Measurements from ENCODE around the gene RPS6KA2.

RPS6KA2 gene

GRCh38 chr6:166627033-166627874, at the start of gene RPS6KA2:
TSS of gene RPS6KA2 (minus strand) at chr6:166627251. CDS start at chr6:166627019, 232 bp downstream.
- peak; percentile 100 for DNase-seq (ENCODE audit: low spot score)

- no peak for DNase-seq (ENCODE audit: low spot score)
Observed at GRCh38 chr6:166676270-166676860, 49.3 kb upstream of the RPS6KA2 start.

GRCh38 chr6:166675736-166676135, 48.7 kb upstream of the RPS6KA2 start:
- no peak for DNase-seq (ENCODE audit: low spot score)

GRCh38 chr6:166673309-166673708, 46.3 kb upstream of the RPS6KA2 start:
- DNase-seq (ENCODE audit: low spot score), result no peak

- DNase-seq (ENCODE audit: low spot score), result no peak
Observed at GRCh38 chr6:166672624-166673206, 45.7 kb upstream of the RPS6KA2 start.

GRCh38 chr6:166672146-166672545, 45.1 kb upstream of the RPS6KA2 start:
- DNase-seq (ENCODE audit: low spot score), result no peak

GRCh38 chr6:166671434-166672081, 44.5 kb upstream of the RPS6KA2 start:
- DNase-seq (ENCODE audit: low spot score), result no peak

- no peak for DNase-seq (ENCODE audit: low spot score)
Observed at GRCh38 chr6:166670894-166671293, 43.8 kb upstream of the RPS6KA2 start.

- DNase-seq (ENCODE audit: low spot score), result no peak
Observed at GRCh38 chr6:166670013-166670412, 43.0 kb upstream of the RPS6KA2 start.

GRCh38 chr6:166667796-166668610, 41.0 kb upstream of the RPS6KA2 start:
- DNase-seq (ENCODE audit: low spot score), result no peak

GRCh38 chr6:166664135-166664534, 37.1 kb upstream of the RPS6KA2 start:
- no peak for DNase-seq (ENCODE audit: low spot score)

- DNase-seq (ENCODE audit: low spot score), result no peak
Observed at GRCh38 chr6:166663568-166663967, 36.5 kb upstream of the RPS6KA2 start.

- DNase-seq (ENCODE audit: low spot score), result no peak
Observed at GRCh38 chr6:166662690-166663089, 35.6 kb upstream of the RPS6KA2 start.

- no peak for DNase-seq (ENCODE audit: low spot score)
Observed at GRCh38 chr6:166661327-166662085, 34.5 kb upstream of the RPS6KA2 start.

- DNase-seq (ENCODE audit: low spot score), result no peak
Observed at GRCh38 chr6:166660157-166660688, 33.2 kb upstream of the RPS6KA2 start.

GRCh38 chr6:166659581-166659980, 32.5 kb upstream of the RPS6KA2 start:
- no peak for DNase-seq (ENCODE audit: low spot score)

- no peak for DNase-seq (ENCODE audit: low spot score)
Observed at GRCh38 chr6:166658792-166659150, 31.7 kb upstream of the RPS6KA2 start.

GRCh38 chr6:166658115-166658791, 31.2 kb upstream of the RPS6KA2 start:
- no peak for DNase-seq (ENCODE audit: low spot score)

GRCh38 chr6:166657531-166657930, 30.5 kb upstream of the RPS6KA2 start:
- DNase-seq (ENCODE audit: low spot score), result no peak
